ENCODE results near the gene CCDC177.

CCDC177 gene

DNA sequence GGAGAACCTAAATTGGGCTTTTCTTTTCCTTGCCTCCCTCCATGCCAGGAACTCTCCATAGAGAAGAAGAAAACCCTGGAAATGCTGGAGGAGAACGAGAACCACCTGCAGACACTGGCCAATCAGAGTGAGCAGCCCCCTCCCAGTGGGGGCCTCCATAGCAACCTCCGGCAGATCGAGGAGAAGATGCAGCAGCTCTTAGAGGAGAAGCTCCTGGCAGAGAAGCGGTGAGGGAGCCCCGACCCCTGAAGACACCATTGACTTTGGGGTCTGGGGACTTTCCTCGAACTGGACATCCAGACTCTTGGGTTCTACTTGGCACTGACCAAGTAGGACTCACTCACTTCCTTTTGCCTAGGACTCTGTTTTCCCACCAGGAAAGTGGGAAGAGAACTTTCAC, 48.8 kb downstream of the CCDC177 start:
- no peak for DNase-seq (ENCODE audit: low spot score in 2 of 2)
- H3K27me3 ChIP-seq (ENCODE audit: low read depth) = peaks cover 10% of the 10 kb centered on the region

DNA sequence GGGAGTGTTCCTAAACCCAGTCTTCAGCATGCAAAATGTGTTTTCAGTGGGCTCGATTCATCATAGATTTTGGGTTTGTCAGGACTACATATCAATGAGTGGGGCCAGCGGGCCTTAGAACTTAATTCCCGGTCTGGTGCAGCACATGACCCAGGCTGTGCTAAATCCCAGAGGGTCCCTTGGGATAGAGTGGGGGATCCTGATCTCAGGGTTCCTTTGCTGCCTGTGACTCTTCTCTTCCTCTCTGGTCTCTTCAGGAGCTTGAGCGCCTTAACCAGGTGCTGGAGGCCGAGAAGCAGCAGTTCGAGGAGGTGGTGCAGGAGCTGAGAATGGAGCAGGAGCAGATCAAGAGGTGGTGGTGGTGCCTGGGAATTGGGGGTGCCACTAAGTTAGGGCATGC, 52.6 kb downstream of the CCDC177 start:
- H3K27me3 ChIP-seq (ENCODE audit: low read depth) = peaks cover 3% of the 10 kb centered on the region
- no peak overlapping the region for H3K4me3 ChIP-seq
- in situ Hi-C loops (cut with MboI; ENCODE audit: low sequenced_read_pairs) = no loop called here
- H3K36me3 ChIP-seq (replicated peaks) = no peaks in the 10 kb centered on the region
- no peak for DNase-seq (ENCODE audit: low spot score in 2 of 2)
- H3K4me1 ChIP-seq = peaks cover 9% of the 10 kb centered on the region
- no peaks in the 10 kb centered on the region for H3K9me3 ChIP-seq

More for the DNA sequence above, 48.8 kb downstream of the CCDC177 start:
- Histone ChIP-seq H3K4me3 (no peak overlapping the region), H3K4me1 (no peaks in the 10 kb centered on the region), H3K9me3 (no peaks in the 10 kb centered on the region), H3K36me3 (replicated peaks) (no peaks in the 10 kb centered on the region)
- in situ Hi-C loops (cut with MboI; ENCODE audit: low sequenced_read_pairs) = no loop called here

All from HAP-1 (cell line).